Measurements from ENCODE around the gene PDE2A.

PDE2A gene

GRCh38 chr11:72706579-72706978, 32.4 kb upstream of the PDE2A start:
- DNase-seq (ENCODE audit: low read depth, low spot score), result no peak
- in situ Hi-C loops (cut with HindIII; ENCODE audit: low sequenced_read_pairs), result no loop called here
- TF ChIP-seq CTCF (IDR thresholded peaks at IDR 0.05; ENCODE audit: low read depth, low read length), result no peak
- H3K4me3 ChIP-seq (ENCODE audit: low read depth, low read length), result no peak overlapping the region

- DNase-seq (ENCODE audit: low read depth, low spot score), result no peak
- H3K4me3 ChIP-seq (ENCODE audit: low read depth, low read length), result no peak overlapping the region
- in situ Hi-C loops (cut with HindIII; ENCODE audit: low sequenced_read_pairs), result no loop called here
- TF ChIP-seq CTCF (IDR thresholded peaks at IDR 0.05; ENCODE audit: low read depth, low read length), result no peak
Measured at GRCh38 chr11:72705442-72706365, 31.5 kb upstream of the PDE2A start.

- no peak for TF ChIP-seq CTCF (IDR thresholded peaks at IDR 0.05; ENCODE audit: low read depth, low read length)
- DNase-seq (ENCODE audit: low read depth, low spot score), result no peak
- H3K4me3 ChIP-seq (ENCODE audit: low read depth, low read length), result no peak overlapping the region
- in situ Hi-C loops (cut with HindIII; ENCODE audit: low sequenced_read_pairs), result no loop called here
Measured at GRCh38 chr11:72704783-72705265, 30.6 kb upstream of the PDE2A start.

- H3K4me3 ChIP-seq (ENCODE audit: low read depth, low read length), result no peak overlapping the region
- TF ChIP-seq CTCF (IDR thresholded peaks at IDR 0.05; ENCODE audit: low read depth, low read length), result no peak
- DNase-seq (ENCODE audit: low read depth, low spot score), result no peak
- in situ Hi-C loops (cut with HindIII; ENCODE audit: low sequenced_read_pairs), result no loop called here
Measured at GRCh38 chr11:72704028-72704782, 30.0 kb upstream of the PDE2A start.

GRCh38 chr11:72703267-72704008, 29.2 kb upstream of the PDE2A start:
- no peak for TF ChIP-seq CTCF (IDR thresholded peaks at IDR 0.05; ENCODE audit: low read depth, low read length)
- no peak overlapping the region for H3K4me3 ChIP-seq (ENCODE audit: low read depth, low read length)
- DNase-seq (ENCODE audit: low read depth, low spot score), result peak; percentile 58
- in situ Hi-C loops (cut with HindIII; ENCODE audit: low sequenced_read_pairs), result no loop called here

GRCh38 chr11:72702577-72703241, 28.5 kb upstream of the PDE2A start:
- in situ Hi-C loops (cut with HindIII; ENCODE audit: low sequenced_read_pairs), result no loop called here
- H3K4me3 ChIP-seq (ENCODE audit: low read depth, low read length), result no peak overlapping the region
- no peak for TF ChIP-seq CTCF (IDR thresholded peaks at IDR 0.05; ENCODE audit: low read depth, low read length)
- DNase-seq (ENCODE audit: low read depth, low spot score), result no peak

All from astrocyte of the spinal cord (primary cell).